ENCODE data around the gene C1QTNF5. TPM values are rescaled to one million over a fixed set of nuclear protein-coding genes. Genes with fewer than 3 reads are reported as not detected.

The C1QTNF5 gene
- total RNA-seq, 2 donors from 2014 or later, result 6.9 to 9.3 TPM

DNA sequence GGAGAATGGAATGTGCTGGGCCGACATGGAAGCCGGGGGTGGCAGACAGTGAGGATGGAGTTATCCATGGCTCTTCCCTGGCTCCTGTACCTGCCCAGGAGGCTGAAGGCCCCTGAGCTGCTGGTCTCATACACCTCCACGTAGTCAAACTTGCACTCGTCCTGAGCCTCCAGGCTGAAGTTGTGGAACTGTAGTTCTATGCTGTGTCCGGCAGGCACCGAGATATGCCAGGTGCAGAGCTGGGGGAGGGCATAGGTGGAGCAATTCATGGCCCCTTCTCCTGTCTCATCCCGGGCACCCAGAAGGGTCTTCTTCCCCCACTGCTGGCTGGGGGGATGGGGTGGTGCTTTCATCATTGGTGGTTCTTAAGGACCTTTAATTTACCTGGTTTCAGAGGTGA lies 3.0 kb upstream of the C1QTNF5 start:
- ATAC-seq, result no peak
- no peak for DNase-seq
- intact Hi-C loops (cut with DNase I, micrococcal nuclease), result no loop called here

DNA sequence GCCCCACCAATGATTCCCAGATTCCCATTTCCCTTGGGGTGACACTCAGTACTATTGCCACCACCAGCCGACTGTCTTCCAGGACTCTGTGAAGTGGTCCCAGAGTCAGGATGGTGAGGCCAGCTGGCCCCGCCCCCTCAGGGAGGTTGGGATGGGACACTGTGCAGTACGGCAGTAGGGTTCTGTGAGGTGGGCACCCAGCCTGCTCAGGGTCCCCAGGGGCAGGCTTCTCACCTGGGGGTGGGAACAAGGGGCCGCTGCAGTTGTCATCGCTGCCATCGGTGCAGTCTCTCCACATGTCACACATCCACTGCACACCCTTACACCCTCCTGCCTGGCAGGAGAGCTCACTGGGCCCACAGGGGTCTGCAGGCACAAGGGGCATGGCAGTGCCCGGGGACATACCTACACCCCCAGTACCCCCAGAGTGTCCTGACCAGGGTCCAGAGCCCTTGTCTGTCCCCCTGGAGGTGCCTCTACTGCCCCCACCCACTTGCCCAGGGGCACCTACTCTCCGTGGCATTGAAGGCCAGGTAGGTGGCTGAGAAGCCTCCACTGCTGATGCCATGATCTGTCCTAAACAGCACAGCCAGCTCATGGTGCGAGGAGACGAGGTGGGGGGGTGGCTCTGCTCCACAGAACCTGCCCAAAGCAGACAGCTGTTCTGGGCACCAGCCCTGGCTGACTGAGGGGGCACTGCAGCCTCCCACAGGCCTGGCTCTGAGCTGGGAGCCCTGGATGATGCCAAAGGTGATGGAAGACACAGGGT lies 1.9 kb upstream of the C1QTNF5 start:
- intact Hi-C loops (cut with DNase I, micrococcal nuclease), result no loop called here
- no peak for DNase-seq
- ATAC-seq, result no peak

- no peak for ATAC-seq
- intact Hi-C loops (cut with DNase I, micrococcal nuclease), result no loop called here
- DNase-seq, result no peak
These were observed 1.3 kb upstream of the C1QTNF5 start for GRCh38 chr11:119342023-119342300.

GRCh38 chr11:119341222-119342022 lies 739 bp upstream of the C1QTNF5 start:
- ATAC-seq, result no peak
- no peak for DNase-seq
- intact Hi-C loops (cut with DNase I, micrococcal nuclease), result no loop called here

GRCh38 chr11:119339589-119340334 lies 921 bp downstream of the C1QTNF5 start:
- peak; percentile 64 for ATAC-seq
- DNase-seq, result peak; percentile 56 to 77
- intact Hi-C loops (cut with DNase I, micrococcal nuclease), result no loop called here

GRCh38 chr11:119338965-119339588 lies 1.6 kb downstream of the C1QTNF5 start:
- ATAC-seq, result no peak
- intact Hi-C loops (cut with DNase I, micrococcal nuclease), result no loop called here
- DNase-seq, result no peak

GRCh38 chr11:119338318-119338890 lies 2.3 kb downstream of the C1QTNF5 start:
- peak; percentile 55 to 70 for DNase-seq
- intact Hi-C loops (cut with DNase I, micrococcal nuclease), result no loop called here

DNA sequence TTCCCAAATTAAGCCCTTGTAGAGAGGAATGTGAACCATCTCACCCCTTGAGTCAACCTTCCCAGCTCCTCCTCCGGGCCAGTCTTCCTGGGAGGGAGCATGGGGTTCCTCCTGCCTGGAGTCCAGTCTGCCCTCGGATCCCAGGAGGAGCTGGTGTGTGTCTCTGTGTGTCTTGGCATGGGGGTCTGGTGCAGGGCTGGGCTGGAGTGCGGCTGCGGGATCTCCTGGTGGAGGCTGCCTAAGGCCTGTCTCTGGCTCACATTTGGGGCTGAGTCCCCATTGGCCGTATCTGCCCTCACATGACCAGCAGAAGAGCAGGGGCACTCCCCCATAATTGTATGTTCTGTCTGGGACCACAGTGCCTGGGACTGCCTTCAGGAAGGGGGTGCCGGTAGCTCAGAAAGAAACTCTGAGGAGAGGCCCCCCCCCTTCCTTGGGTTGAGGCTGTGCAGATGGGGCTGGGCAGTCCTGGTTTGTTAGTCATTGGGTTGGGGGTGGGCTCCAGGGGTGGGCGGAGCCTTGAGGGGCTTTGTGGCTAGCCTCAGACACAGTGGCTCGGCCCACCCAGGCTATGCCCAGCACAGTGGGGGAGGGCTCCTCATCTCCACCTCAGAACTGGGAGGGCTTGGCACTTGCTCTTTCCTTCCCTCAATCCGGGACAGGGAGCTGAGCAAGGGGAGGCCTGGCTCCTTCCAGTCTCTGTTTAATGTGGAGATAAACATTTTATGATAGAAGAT lies 2.9 kb downstream of the C1QTNF5 start:
- intact Hi-C loops (cut with DNase I, micrococcal nuclease), result no loop called here
- DNase-seq, result no peak
- no peak for ATAC-seq

More at GRCh38 chr11:119338318-119338890, 2.3 kb downstream of the C1QTNF5 start:
- peak; percentile 24 for ATAC-seq

DNA sequence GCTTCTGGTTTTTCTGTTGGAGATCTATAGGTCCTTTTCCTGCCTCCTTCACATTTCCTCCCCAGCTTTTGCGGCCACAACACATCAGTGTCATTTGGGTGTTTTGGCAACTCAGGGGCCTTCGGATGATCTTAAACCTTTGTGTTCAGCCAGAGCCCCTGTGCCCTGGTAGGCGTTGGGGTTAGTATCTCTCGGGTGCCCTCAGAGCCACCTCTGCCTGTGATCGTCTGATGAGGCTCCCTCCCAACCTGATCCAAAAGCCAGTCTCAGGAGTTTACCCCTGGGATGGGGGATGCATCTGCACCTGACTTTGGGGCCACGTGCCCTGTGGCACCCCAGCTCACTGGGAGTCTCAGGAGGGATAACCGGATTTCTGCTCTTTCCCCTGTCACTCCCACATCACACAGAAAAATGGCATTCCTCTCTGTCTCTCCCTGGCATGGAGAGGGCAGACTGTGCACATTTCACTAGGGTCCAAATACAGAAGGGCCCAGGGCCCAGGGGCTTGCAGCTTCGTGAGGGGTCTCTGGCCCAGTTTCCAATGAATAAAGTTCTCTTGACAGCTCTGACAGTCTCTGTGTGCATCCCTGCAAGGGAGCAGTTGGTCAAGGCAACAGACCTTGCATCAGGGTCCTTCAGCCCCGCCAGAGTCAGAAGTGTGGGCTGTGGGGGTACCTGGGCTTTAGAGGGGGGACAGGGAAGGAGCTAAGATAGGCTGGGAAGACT lies 3.8 kb downstream of the C1QTNF5 start:
- DNase-seq (no peak), ATAC-seq (no peak)
- intact Hi-C loops (cut with DNase I, micrococcal nuclease), result no loop called here

DNA sequence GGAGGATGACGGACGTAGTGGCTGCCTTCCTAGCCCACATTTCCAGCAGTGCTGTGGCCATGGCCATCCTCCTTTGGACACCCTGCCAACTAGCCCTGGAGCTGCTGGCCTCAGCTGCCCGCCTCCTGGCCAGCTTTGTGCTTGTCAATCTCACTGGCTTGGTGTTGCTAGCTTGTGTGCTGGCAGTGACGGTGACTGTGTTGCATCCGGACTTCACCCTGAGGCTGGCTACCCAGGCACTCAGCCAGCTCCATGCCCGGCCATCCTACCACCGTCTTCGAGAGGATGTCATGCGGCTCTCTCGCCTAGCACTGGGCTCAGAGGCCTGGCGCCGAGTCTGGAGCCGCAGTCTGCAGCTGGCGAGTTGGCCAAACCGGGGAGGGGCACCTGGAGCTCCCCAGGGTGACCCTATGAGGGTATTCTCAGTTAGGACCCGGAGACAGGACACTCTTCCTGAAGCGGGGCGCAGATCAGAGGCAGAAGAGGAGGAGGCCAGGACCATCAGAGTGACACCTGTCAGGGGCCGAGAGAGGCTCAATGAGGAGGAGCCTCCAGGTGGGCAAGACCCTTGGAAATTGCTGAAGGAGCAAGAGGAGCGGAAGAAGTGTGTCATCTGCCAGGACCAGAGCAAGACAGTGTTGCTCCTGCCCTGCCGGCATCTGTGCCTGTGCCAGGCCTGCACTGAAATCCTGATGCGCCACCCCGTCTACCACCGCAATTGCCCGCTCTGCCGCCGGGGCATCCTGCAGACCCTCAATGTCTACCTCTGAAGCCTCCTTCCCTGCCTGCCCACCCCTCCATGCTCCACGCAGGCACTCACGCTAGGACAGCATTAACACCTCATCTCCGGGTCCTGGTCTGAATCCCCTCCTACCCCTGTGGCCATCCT lies 4.8 kb downstream of the C1QTNF5 start:
- DNase-seq (no peak), ATAC-seq (no peak)
- intact Hi-C loops (cut with DNase I, micrococcal nuclease), result no loop called here

DNA sequence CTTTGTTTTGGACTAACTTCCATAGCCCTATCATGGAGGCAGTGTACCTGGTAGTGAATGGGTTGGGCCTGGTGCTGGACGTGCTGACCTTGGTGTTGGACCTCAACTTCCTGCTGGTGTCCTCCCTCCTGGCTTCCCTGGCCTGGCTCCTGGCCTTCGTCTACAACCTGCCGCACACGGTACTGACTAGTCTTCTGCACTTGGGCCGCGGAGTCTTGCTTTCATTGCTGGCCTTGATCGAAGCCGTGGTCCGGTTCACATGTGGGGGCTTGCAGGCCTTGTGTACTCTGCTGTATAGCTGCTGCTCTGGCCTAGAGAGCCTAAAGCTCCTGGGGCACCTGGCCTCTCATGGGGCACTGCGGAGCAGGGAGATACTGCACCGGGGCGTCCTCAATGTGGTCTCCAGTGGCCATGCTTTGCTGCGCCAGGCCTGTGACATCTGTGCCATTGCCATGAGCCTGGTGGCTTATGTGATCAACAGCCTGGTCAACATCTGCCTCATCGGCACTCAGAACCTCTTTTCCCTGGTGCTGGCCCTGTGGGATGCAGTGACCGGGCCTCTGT lies 5.5 kb downstream of the C1QTNF5 start:
- ATAC-seq (no peak), DNase-seq (no peak)
- intact Hi-C loops (cut with DNase I, micrococcal nuclease), result no loop called here

- peak; percentile 96 for ATAC-seq
- intact Hi-C loops (cut with DNase I, micrococcal nuclease), result no loop called here
- peak; percentile 94 to 97 for DNase-seq
These were observed 6.3 kb downstream of the C1QTNF5 start, which contains the start of gene RNF26 for GRCh38 chr11:119334174-119334930. Gene RNF26, plus strand, starts transcription at chr11:119334527. Its CDS starts 596 bp downstream, at chr11:119335123.

DNA sequence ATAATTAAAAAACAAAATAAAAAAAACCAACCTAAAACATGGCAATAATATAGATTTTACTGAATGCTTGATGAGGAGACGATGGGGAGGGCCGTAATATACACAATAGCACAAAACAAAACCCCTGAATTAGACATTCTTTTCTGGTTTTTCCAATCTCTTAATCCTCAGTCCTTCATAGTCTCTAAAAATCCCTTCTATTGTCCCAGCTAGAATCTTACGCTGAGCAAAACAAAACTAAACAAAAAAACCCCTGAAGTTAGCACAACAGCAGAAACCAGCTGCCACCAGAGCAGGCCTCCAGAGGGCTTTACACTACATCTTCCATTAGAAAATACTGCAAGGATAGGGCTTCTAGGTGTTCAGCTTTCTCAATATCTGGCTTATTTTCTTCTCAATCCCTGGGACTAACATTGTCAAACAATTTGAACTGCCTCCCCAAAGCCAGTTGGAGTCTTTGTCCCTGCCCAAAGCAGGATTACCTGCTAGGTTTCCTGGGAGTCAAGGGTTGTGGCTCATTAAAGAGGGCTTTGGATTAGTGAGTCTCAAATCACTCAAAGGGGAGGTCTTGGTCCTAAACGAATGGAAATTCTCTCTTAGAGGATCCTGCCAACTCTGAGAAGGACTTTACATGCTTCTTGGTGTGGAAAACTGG lies 8.4 kb downstream of the C1QTNF5 start:
- intact Hi-C loops (cut with DNase I, micrococcal nuclease), result no loop called here
- ATAC-seq (no peak), DNase-seq (no peak)

- DNase-seq, result no peak
- ATAC-seq, result no peak
- intact Hi-C loops (cut with DNase I, micrococcal nuclease), result no loop called here
These were observed 10.4 kb downstream of the C1QTNF5 start for GRCh38 chr11:119330237-119330636.

GRCh38 chr11:119329320-119329719 lies 11.4 kb downstream of the C1QTNF5 start:
- ATAC-seq (no peak), DNase-seq (no peak)
- intact Hi-C loops (cut with DNase I, micrococcal nuclease), result no loop called here
